Endodermal cell (in vitro differentiated cells): ENCODE results near the gene PLEKHG5. TPM values are rescaled to one million over a fixed set of nuclear protein-coding genes. Genes with fewer than 3 reads are reported as not detected.

Source experiments
- DNase-seq: peaks from one replicate; pipeline ENCODE4 v3.0.0-alpha.2; 2017
- H3K27ac ChIP-seq: 2 replicates; pipeline ENCODE4 v1.5.1; 2013; ENCODE audit warnings: mild to moderate bottlenecking, low read depth, low read length, moderate library complexity
- H3K27me3 ChIP-seq: 2 replicates; pipeline ENCODE4 v1.6.1; 2013; ENCODE audit warnings: mild to moderate bottlenecking, low read length, moderate library complexity; ENCODE audit not compliant: insufficient read depth, control insufficient read depth, poor library complexity, severe bottlenecking
- H3K36me3 ChIP-seq: 2 replicates; pipeline ENCODE4 v1.7.0; 2013; ENCODE audit warnings: mild to moderate bottlenecking, low read length, moderate library complexity; ENCODE audit not compliant: control insufficient read depth, insufficient read depth
- H3K4me1 ChIP-seq: one replicate; pipeline ENCODE4 v1.7.0; 2013; ENCODE audit warnings: low read length; ENCODE audit not compliant: control insufficient read depth, insufficient read depth
- H3K4me3 ChIP-seq: 2 replicates; pipeline ENCODE4 v1.5.1; 2013; ENCODE audit warnings: mild to moderate bottlenecking, low read length, moderate library complexity
- H3K9ac ChIP-seq: 2 replicates; pipeline ENCODE4 v1.6.1; 2013; ENCODE audit warnings: mild to moderate bottlenecking, low read length, moderate library complexity; ENCODE audit not compliant: poor library complexity, severe bottlenecking; ENCODE audit errors: extremely low read depth
- H3K9me3 ChIP-seq: 2 replicates; pipeline ENCODE4 v1.6.1; 2013; ENCODE audit warnings: mild to moderate bottlenecking, low read length, moderate library complexity; ENCODE audit not compliant: control insufficient read depth
- H3K27ac Mint-ChIP-seq: 2 replicates; pipeline ENCODE4 v1.8.0; 2020; ENCODE audit warnings: mixed read lengths
- H3K27me3 Mint-ChIP-seq: 2 replicates; pipeline ENCODE4 v1.8.0; 2021; ENCODE audit warnings: mild to moderate bottlenecking, mixed read lengths; ENCODE audit not compliant: insufficient read depth
- H3K36me3 Mint-ChIP-seq: 2 replicates; pipeline ENCODE4 v1.8.0; 2020; ENCODE audit warnings: low read depth, mixed read lengths
- H3K4me1 Mint-ChIP-seq: 2 replicates; pipeline ENCODE4 v1.8.0; 2020; ENCODE audit warnings: mixed read lengths
- H3K4me3 Mint-ChIP-seq: 2 replicates; pipeline ENCODE4 v1.8.0; 2020; ENCODE audit warnings: mild to moderate bottlenecking, moderate library complexity, mixed read lengths
- H3K9me3 Mint-ChIP-seq: 2 replicates; pipeline ENCODE4 v1.8.0; 2020; ENCODE audit warnings: mild to moderate bottlenecking, mixed read lengths
- WGBS, 2 experiments: methylation state at CpG; one replicate each; pipeline versions ENCODE4 v1.1.5 to v1.1.7; 2013; ENCODE audit warnings: missing lambda C conversion rate in 2 of 2, mixed read lengths in 1 of 2; ENCODE audit not compliant: insufficient coverage in 1 of 2, insufficient read length in 1 of 2; 5-methylcytosine and 5-hydroxymethylcytosine counted together
- total RNA-seq, 2 donors: library from RNA; stranded (reverse); fragmentation: NEBNext Ultra II Directional in 1 of 2; extraction: Animal tissue kit (Norgen Biotek cat#: 25700) in 1 of 2; gene quantifications; 2 replicates in 1 of 2; 3 replicates in 1 of 2; pipeline ENCODE4 v1.2.1, GENCODE V29; 2021
- TF ChIP-seq, protein P1 (sequence below): fragments of 200-600 bp; sonication (generic); conservative IDR thresholded peaks from 2 replicates; pipeline ENCODE4 v1.5.0; 2021; ENCODE audit warnings: antibody characterized with exemption, mild to moderate bottlenecking

PLEKHG5 gene
- total RNA-seq, 2 donors from 2014 or later, result 32.6 to 38.8 TPM

DNA sequence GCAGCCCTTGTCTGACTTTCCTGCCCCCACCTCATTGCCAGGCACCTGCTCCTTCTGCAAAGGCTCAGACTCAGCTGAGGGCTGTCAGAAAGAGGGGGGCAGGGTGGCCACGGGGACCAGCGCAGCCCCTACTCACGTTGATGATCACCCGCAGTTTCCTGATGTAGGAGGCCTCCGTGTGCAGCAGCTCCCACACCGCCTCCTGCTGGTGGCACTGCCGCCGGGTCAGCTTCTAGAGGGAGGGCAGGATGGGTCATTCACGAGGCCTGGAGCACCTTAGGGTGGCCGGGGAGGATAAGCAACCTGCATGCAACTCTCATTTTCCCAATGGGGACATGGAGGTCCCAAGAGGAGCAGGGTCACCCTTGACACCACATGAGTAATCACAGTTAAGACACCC is 19.1 kb downstream of the PLEKHG5 start:
- Mint-ChIP-seq H3K27me3 (peaks cover 6% of the 10 kb centered on the region), H3K4me3 (no peak overlapping the region), H3K4me1 (peaks cover 15% of the 10 kb centered on the region), H3K9me3 (no peaks in the 10 kb centered on the region), H3K36me3 (peaks cover 48% of the 10 kb centered on the region), H3K27ac (no peak overlapping the region)
- H3K9ac ChIP-seq, result no peak overlapping the region
- peaks cover 27% of the 10 kb centered on the region for H3K36me3 ChIP-seq
- no peak overlapping the region for H3K4me3 ChIP-seq
- no peaks in the 10 kb centered on the region for H3K27me3 ChIP-seq
- TF ChIP-seq, protein P1, sequence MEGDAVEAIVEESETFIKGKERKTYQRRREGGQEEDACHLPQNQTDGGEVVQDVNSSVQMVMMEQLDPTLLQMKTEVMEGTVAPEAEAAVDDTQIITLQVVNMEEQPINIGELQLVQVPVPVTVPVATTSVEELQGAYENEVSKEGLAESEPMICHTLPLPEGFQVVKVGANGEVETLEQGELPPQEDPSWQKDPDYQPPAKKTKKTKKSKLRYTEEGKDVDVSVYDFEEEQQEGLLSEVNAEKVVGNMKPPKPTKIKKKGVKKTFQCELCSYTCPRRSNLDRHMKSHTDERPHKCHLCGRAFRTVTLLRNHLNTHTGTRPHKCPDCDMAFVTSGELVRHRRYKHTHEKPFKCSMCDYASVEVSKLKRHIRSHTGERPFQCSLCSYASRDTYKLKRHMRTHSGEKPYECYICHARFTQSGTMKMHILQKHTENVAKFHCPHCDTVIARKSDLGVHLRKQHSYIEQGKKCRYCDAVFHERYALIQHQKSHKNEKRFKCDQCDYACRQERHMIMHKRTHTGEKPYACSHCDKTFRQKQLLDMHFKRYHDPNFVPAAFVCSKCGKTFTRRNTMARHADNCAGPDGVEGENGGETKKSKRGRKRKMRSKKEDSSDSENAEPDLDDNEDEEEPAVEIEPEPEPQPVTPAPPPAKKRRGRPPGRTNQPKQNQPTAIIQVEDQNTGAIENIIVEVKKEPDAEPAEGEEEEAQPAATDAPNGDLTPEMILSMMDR, result peak; percentile 71
- no peak overlapping the region for H3K27ac ChIP-seq
- 88 to 91% methylated on average over 8 to 10 of the region's 10 CpGs for WGBS, 2 experiments
- no peak for DNase-seq
- H3K4me1 ChIP-seq, result peaks cover 3% of the 10 kb centered on the region
- H3K9me3 ChIP-seq, result no peaks in the 10 kb centered on the region

DNA sequence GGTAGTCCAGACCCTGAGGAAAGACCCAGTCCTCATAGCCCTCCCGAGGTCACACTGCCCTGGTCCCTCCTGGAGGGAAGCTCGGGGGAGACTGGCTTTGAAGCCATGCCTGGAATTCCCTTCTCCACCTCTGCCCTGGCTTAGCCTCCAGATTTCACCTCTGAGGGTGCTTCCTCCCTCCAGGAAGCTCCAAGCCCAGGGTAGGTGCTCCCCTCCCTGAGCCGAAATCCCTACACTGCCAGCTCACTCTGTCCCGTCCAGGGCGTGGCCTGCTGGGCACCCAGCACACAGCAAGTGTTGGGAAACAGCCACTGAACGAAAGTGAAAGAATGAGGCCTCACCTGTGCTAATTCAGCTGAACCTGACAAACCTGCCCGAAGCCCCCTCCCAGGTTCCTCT is 19.5 kb downstream of the PLEKHG5 start:
- no peaks in the 10 kb centered on the region for H3K9me3 ChIP-seq
- Mint-ChIP-seq H3K4me1 (peaks cover 11% of the 10 kb centered on the region), H3K36me3 (peaks cover 52% of the 10 kb centered on the region), H3K4me3 (no peak overlapping the region), H3K27ac (no peak overlapping the region), H3K9me3 (no peaks in the 10 kb centered on the region), H3K27me3 (peaks cover 6% of the 10 kb centered on the region)
- H3K27ac ChIP-seq, result no peak overlapping the region
- peaks cover 27% of the 10 kb centered on the region for H3K36me3 ChIP-seq
- H3K9ac ChIP-seq, result no peak overlapping the region
- no peak overlapping the region for H3K4me3 ChIP-seq
- 95 to 97% methylated on average over 5 to 7 of the region's 7 CpGs for WGBS, 2 experiments
- DNase-seq, result no peak
- peaks cover 3% of the 10 kb centered on the region for H3K4me1 ChIP-seq
- TF ChIP-seq, protein P1, result no peak
- no peaks in the 10 kb centered on the region for H3K27me3 ChIP-seq

DNA sequence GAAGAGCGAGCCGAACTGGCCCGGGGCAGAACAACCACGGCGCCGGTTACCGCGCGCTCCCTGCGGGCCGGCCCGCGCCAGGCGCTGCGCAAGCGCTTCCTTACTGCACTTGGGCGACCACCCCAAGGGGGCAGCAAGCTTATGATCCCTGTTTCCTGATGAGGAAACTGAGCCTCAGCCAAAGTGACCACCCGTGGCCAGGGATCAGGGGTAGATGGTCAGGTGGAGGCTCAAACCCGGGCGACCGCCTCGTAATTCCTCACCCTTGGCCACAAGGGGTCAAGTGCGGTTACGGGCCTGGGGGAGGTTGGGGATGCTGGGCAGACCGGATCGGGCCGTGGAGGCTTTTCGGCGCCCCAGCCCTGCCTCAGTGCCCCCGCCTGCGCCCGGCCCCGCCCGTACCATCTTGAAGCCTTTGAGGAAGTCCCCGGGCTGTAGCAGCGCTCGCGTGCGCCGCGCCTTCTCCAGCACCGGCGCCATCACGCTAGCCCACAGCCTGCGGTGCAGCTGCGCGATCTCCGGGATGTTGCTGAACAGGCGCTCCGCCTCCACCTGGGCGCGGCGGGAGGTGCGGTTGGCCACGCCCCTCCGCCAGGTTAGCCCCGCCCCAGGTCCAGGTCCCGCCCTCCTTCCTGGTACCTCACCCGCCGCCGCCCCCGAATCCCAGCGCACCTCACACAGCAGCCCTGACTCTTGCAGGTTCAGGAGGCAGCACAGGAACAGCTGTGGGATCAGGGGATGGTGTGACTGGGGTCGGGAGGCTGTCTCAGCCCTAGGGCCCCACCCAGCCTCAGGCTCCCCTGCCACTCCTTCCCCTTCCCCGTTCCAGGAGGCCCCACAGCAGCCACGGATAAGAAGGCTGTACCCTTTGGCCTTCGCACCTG is 20.1 kb downstream of the PLEKHG5 start:
- no peak overlapping the region for H3K9ac ChIP-seq
- no peak overlapping the region for H3K27ac ChIP-seq
- TF ChIP-seq, protein P1, result peak; percentile 54
- WGBS, 2 experiments, result 95 to 98% methylated on average over 39 to 67 of the region's 67 CpGs
- peaks cover 5% of the 10 kb centered on the region for H3K4me1 Mint-ChIP-seq
- peaks cover under 1% of the 10 kb centered on the region for H3K4me1 ChIP-seq
- peaks cover 49% of the 10 kb centered on the region for H3K36me3 Mint-ChIP-seq
- no peaks in the 10 kb centered on the region for H3K9me3 ChIP-seq
- H3K4me3 Mint-ChIP-seq, result peak overlapping the region; percentile 38
- no peaks in the 10 kb centered on the region for H3K27me3 ChIP-seq
- H3K9me3 Mint-ChIP-seq, result no peaks in the 10 kb centered on the region
- H3K27ac Mint-ChIP-seq, result no peak overlapping the region
- DNase-seq, result peak; percentile 89
- H3K27me3 Mint-ChIP-seq, result peaks cover 8% of the 10 kb centered on the region
- H3K36me3 ChIP-seq, result peaks cover 27% of the 10 kb centered on the region
- H3K4me3 ChIP-seq, result no peak overlapping the region
